HEK293 (cell line): ENCODE data around the gene IRF2.

Experiments used
- TF ChIP-seq, protein P1 (sequence below): fragments of 450-650 bp; formaldehyde crosslinking; IDR thresholded peaks from 2 replicates; pipeline ENCODE4 v1.5.1; 2016; ENCODE audit warnings: missing biosample characterization, missing genetic modification characterization
- TF ChIP-seq, protein P2 (sequence below): fragments of 450-650 bp; formaldehyde crosslinking; conservative IDR thresholded peaks from 2 replicates; pipeline ENCODE4 v1.5.1; 2016; ENCODE audit warnings: low read depth, missing biosample characterization, missing genetic modification characterization

DNA sequence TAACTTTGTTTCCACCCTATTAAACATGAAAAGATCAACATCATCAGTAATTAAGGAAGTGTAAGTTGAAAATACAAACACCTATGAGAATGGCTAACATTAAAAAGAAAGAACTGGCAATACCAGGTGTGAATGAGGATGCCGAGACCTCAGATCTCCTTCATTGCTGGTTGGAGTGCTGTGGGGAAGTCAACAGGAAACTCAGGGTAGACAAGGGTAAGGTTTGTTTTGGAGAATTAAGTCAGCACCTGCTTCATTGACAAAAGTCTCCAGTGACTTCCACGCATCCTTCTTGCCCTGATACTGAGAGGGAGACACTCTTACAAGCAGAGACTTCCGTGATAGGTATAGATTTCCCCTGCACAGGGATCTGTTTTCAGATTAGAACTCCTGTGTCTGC is 106.1 kb downstream of the IRF2 start:
- TF ChIP-seq, protein P1, sequence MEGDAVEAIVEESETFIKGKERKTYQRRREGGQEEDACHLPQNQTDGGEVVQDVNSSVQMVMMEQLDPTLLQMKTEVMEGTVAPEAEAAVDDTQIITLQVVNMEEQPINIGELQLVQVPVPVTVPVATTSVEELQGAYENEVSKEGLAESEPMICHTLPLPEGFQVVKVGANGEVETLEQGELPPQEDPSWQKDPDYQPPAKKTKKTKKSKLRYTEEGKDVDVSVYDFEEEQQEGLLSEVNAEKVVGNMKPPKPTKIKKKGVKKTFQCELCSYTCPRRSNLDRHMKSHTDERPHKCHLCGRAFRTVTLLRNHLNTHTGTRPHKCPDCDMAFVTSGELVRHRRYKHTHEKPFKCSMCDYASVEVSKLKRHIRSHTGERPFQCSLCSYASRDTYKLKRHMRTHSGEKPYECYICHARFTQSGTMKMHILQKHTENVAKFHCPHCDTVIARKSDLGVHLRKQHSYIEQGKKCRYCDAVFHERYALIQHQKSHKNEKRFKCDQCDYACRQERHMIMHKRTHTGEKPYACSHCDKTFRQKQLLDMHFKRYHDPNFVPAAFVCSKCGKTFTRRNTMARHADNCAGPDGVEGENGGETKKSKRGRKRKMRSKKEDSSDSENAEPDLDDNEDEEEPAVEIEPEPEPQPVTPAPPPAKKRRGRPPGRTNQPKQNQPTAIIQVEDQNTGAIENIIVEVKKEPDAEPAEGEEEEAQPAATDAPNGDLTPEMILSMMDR (tag by site-specific recombination) = no peak
- TF ChIP-seq, protein P2, sequence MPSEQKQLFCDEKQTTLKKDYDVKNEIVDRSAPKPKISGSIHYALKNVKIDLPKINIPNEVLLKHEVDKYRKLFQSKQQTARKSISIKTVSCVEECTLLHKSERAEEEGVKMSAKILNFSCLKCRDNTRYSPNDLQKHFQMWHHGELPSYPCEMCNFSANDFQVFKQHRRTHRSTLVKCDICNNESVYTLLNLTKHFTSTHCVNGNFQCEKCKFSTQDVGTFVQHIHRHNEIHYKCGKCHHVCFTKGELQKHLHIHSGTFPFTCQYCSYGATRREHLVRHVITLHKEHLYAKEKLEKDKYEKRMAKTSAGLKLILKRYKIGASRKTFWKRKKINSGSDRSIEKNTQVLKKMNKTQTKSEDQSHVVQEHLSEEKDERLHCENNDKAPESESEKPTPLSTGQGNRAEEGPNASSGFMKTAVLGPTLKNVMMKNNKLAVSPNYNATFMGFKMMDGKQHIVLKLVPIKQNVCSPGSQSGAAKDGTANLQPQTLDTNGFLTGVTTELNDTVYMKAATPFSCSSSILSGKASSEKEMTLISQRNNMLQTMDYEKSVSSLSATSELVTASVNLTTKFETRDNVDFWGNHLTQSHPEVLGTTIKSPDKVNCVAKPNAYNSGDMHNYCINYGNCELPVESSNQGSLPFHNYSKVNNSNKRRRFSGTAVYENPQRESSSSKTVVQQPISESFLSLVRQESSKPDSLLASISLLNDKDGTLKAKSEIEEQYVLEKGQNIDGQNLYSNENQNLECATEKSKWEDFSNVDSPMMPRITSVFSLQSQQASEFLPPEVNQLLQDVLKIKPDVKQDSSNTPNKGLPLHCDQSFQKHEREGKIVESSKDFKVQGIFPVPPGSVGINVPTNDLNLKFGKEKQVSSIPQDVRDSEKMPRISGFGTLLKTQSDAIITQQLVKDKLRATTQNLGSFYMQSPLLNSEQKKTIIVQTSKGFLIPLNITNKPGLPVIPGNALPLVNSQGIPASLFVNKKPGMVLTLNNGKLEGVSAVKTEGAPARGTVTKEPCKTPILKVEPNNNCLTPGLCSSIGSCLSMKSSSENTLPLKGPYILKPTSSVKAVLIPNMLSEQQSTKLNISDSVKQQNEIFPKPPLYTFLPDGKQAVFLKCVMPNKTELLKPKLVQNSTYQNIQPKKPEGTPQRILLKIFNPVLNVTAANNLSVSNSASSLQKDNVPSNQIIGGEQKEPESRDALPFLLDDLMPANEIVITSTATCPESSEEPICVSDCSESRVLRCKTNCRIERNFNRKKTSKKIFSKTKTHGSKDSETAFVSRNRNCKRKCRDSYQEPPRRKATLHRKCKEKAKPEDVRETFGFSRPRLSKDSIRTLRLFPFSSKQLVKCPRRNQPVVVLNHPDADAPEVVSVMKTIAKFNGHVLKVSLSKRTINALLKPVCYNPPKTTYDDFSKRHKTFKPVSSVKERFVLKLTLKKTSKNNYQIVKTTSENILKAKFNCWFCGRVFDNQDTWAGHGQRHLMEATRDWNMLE = no peak
